Liver (tissue), 9 donors: Measurements from ENCODE around the gene HOXB4. TPM values are rescaled to one million over a fixed set of nuclear protein-coding genes. Genes with fewer than 3 reads are reported as not detected.

ENCODE experiments used
- DNase-seq: peaks from one replicate; pipeline ENCODE4 v3.0.0-alpha.2; 2017; ENCODE audit warnings: low spot score
- H3K27ac ChIP-seq, 2 donors: one replicate each; pipeline ENCODE4 v1.7.0; 2013; ENCODE audit warnings: inconsistent platforms in 2 of 2, low read length in 2 of 2, control low read depth in 1 of 2, low read depth in 1 of 2, mild to moderate bottlenecking in 1 of 2
- H3K27me3 ChIP-seq, 4 donors: one replicate each; pipeline versions ENCODE4 v1.6.1 to v1.7.0; 2013; ENCODE audit warnings: low read length in 3 of 4, inconsistent platforms in 1 of 4, mild to moderate bottlenecking in 1 of 4, moderate library complexity in 1 of 4; ENCODE audit not compliant: control insufficient read depth in 4 of 4, insufficient read depth in 4 of 4
- H3K36me3 ChIP-seq, 4 donors: one replicate each; pipeline versions ENCODE4 v1.6.1 to v1.7.0; 2013; ENCODE audit warnings: low read length in 3 of 4, mild to moderate bottlenecking in 3 of 4, low read depth in 1 of 4, moderate library complexity in 1 of 4; ENCODE audit not compliant: control insufficient read depth in 4 of 4, insufficient read depth in 3 of 4
- H3K4me1 ChIP-seq, 4 donors: one replicate each; pipeline versions ENCODE4 v1.6.1 to v1.7.0; 2013; ENCODE audit warnings: low read length in 3 of 4, mild to moderate bottlenecking in 3 of 4, moderate library complexity in 1 of 4; ENCODE audit not compliant: control insufficient read depth in 4 of 4, insufficient read depth in 4 of 4
- H3K4me3 ChIP-seq, 3 donors: one replicate each; pipeline versions ENCODE4 v1.6.1 to v1.7.0; 2013; ENCODE audit warnings: low read length in 3 of 3, control low read depth in 1 of 3, low read depth in 1 of 3, mild to moderate bottlenecking in 1 of 3
- H3K9ac ChIP-seq, 2 donors: one replicate each; pipeline ENCODE4 v1.7.0; 2013; ENCODE audit warnings: low read length in 2 of 2, mild to moderate bottlenecking in 2 of 2, moderate library complexity in 2 of 2, control low read depth in 1 of 2, low read depth in 1 of 2
- H3K9me3 ChIP-seq, 4 donors: one replicate each; pipeline versions ENCODE4 v1.6.1 to v1.7.0; 2013; ENCODE audit warnings: low read length in 3 of 4; ENCODE audit not compliant: control insufficient read depth in 4 of 4
- ATF3 ChIP-seq: IDR thresholded peaks from 2 replicates; pipeline ENCODE4 v1.6.1; 2016; ENCODE audit warnings: antibody characterized with exemption
- CTCF ChIP-seq: fragments of 150-350 bp; IDR thresholded peaks from 2 replicates; pipeline ENCODE4 v1.5.1; 2017; ENCODE audit warnings: improper control_type of control experiment, low read depth, low read length; ENCODE audit not compliant: missing input control
- EGR1 ChIP-seq, 2 donors: IDR thresholded peaks; 2 replicates each; pipeline ENCODE4 v1.6.1; 2016 to 2018; ENCODE audit warnings: antibody characterized with exemption in 2 of 2, low read depth in 2 of 2
- FOXA1 ChIP-seq: IDR thresholded peaks from 2 replicates; pipeline ENCODE4 v1.6.1; 2016; ENCODE audit warnings: antibody characterized with exemption
- FOXA2 ChIP-seq: IDR thresholded peaks from 2 replicates; pipeline ENCODE4 v1.6.1; 2016; ENCODE audit warnings: antibody characterized with exemption
- GABPA ChIP-seq, 2 donors: IDR thresholded peaks in 1 of 2; conservative IDR thresholded peaks in 1 of 2; 2 replicates each; pipeline ENCODE4 v1.6.1; 2016; ENCODE audit warnings: antibody characterized with exemption in 2 of 2, mild to moderate bottlenecking in 1 of 2, moderate library complexity in 1 of 2
- HNF4A ChIP-seq, 2 donors: conservative IDR thresholded peaks; 2 replicates each; pipeline ENCODE4 v1.6.1; 2016; ENCODE audit warnings: antibody characterized with exemption in 2 of 2, mild to moderate bottlenecking in 2 of 2
- HNF4G ChIP-seq: IDR thresholded peaks from 2 replicates; pipeline ENCODE4 v1.6.1; 2016; ENCODE audit warnings: antibody characterized with exemption
- JUND ChIP-seq, 2 donors: IDR thresholded peaks; 2 replicates each; pipeline ENCODE4 v1.6.1; 2016; ENCODE audit warnings: antibody characterized with exemption in 2 of 2
- MAX ChIP-seq: IDR thresholded peaks from 2 replicates; pipeline ENCODE4 v1.6.1; 2016; ENCODE audit warnings: antibody characterized with exemption
- NR2F2 ChIP-seq: IDR thresholded peaks from 2 replicates; pipeline ENCODE4 v1.6.1; 2016; ENCODE audit warnings: antibody characterized with exemption
- RAD21 ChIP-seq, 2 donors: IDR thresholded peaks; 2 replicates each; pipeline ENCODE4 v1.6.1; 2016; ENCODE audit warnings: antibody characterized with exemption in 2 of 2, mild to moderate bottlenecking in 2 of 2
- REST ChIP-seq: IDR thresholded peaks from 2 replicates; pipeline ENCODE4 v1.6.1; 2016; ENCODE audit warnings: antibody characterized with exemption, mild to moderate bottlenecking
- RXRA ChIP-seq, 2 donors: IDR thresholded peaks; 2 replicates each; pipeline ENCODE4 v1.6.1; 2017 to 2018; ENCODE audit warnings: antibody characterized with exemption in 2 of 2, mild to moderate bottlenecking in 1 of 2
- SP1 ChIP-seq: IDR thresholded peaks from 2 replicates; pipeline ENCODE4 v1.6.1; 2018; ENCODE audit warnings: antibody characterized with exemption, mild to moderate bottlenecking
- TAF1 ChIP-seq: conservative IDR thresholded peaks from 2 replicates; pipeline ENCODE4 v1.6.1; 2016; ENCODE audit warnings: antibody characterized with exemption, mild to moderate bottlenecking
- YY1 ChIP-seq: IDR thresholded peaks from 2 replicates; pipeline ENCODE4 v1.6.1; 2016; ENCODE audit warnings: antibody characterized with exemption, mild to moderate bottlenecking
- ZBTB33 ChIP-seq: IDR thresholded peaks from 2 replicates; pipeline ENCODE4 v1.6.1; 2016; ENCODE audit warnings: antibody characterized with exemption
- WGBS: extraction: QIAGEN DNeasy Blood & Tissue Kit; methylation state at CpG from one replicate; pipeline ENCODE4 v1.1.7; 2013; 5-methylcytosine and 5-hydroxymethylcytosine counted together
- polyA plus RNA-seq, 2 donors: library from polyadenylated mRNA; stranded (reverse) in 1 of 2; unstranded in 1 of 2; fragments of 200-250 nt in 1 of 2; fragments of >200 nt in 1 of 2; fragmentation: Nextera tagmentation in 1 of 2; extraction: Ambion mirVana in 1 of 2; gene quantifications; one replicate each; pipeline versions ENCODE4 v1.2.1 to v1.2.3, GENCODE V29; 2013 to 2015
- total RNA-seq, 2 donors: library from RNA; depleted of rRNA; stranded (reverse); fragments of >200 nt; gene quantifications; one replicate each; pipeline ENCODE4 v1.2.3, GENCODE V29; 2014
- donor health status: healthy.
- donor health status: healthy.
- donor health status: healthy.
- donor health status: healthy.
- donor health status: healthy.

The HOXB4 gene
- total and polyA plus RNA-seq, 4 donors: 0.19 to 0.75 (median 0.50) TPM

GRCh38 chr17:48601207-48601538, 23.0 kb upstream of the HOXB4 start:
- Histone ChIP-seq H3K27ac (no peak overlapping the region), H3K27me3 (peaks cover 0 to 46% (median 16%) of the 10 kb centered on the region in 4 donors), H3K9ac (no peak overlapping the region), H3K36me3 (no peaks in the 10 kb centered on the region), H3K4me3 (no peak overlapping the region), H3K4me1 (peaks cover 0 to 22% (median 4%) of the 10 kb centered on the region in 4 donors), H3K9me3 (no peaks in the 10 kb centered on the region)
- DNase-seq: no peak
- TF ChIP-seq TAF1: no peak
- WGBS: 30% methylated on average over 4 of the region's 4 CpGs

GRCh38 chr17:48600244-48601098, 22.3 kb upstream of the HOXB4 start:
- Histone ChIP-seq H3K9me3 (no peaks in the 10 kb centered on the region), H3K9ac (no peak overlapping the region), H3K4me3 (no peak overlapping the region), H3K27me3 (peaks cover 0 to 46% (median 13%) of the 10 kb centered on the region in 4 donors), H3K27ac (no peak overlapping the region), H3K36me3 (no peaks in the 10 kb centered on the region), H3K4me1 (peaks cover 0 to 22% (median 4%) of the 10 kb centered on the region in 4 donors)
- no peak for DNase-seq
- TF ChIP-seq RXRA (IDR thresholded peaks at IDR 0.05): no peak
- TF ChIP-seq FOXA1: no peak
- no peak for TF ChIP-seq NR2F2
- TF ChIP-seq ATF3: no peak
- TF ChIP-seq HNF4G: no peak
- 40% methylated on average over 17 of the region's 17 CpGs for WGBS

GRCh38 chr17:48599354-48599753, 21.2 kb upstream of the HOXB4 start:
- Histone ChIP-seq H3K36me3 (no peaks in the 10 kb centered on the region), H3K27me3 (peaks cover 1 to 44% (median 11%) of the 10 kb centered on the region in 4 donors), H3K4me3 (no peak overlapping the region), H3K4me1 (peaks cover 0 to 22% (median 4%) of the 10 kb centered on the region in 4 donors), H3K9me3 (no peaks in the 10 kb centered on the region), H3K27ac (no peak overlapping the region), H3K9ac (no peak overlapping the region)
- 50% methylated on average over 5 of the region's 5 CpGs for WGBS
- TF ChIP-seq EGR1 (IDR thresholded peaks at IDR 0.05; ENCODE audit: low read depth in 2 of 2): no peak
- TF ChIP-seq CTCF: no peak
- TF ChIP-seq TAF1: no peak
- TF ChIP-seq SP1: no peak
- no peak for TF ChIP-seq ZBTB33
- no peak for TF ChIP-seq HNF4A (conservative IDR thresholded peaks at IDR 0.05)
- TF ChIP-seq NR2F2: no peak
- TF ChIP-seq RAD21 (IDR thresholded peaks at IDR 0.05): no peak
- TF ChIP-seq JUND (IDR thresholded peaks at IDR 0.05): no peak
- TF ChIP-seq ATF3: no peak
- TF ChIP-seq MAX: no peak
- TF ChIP-seq REST: no peak
- TF ChIP-seq YY1: no peak
- TF ChIP-seq FOXA2: no peak
- no peak for TF ChIP-seq FOXA1
- TF ChIP-seq HNF4G: no peak
- no peak for TF ChIP-seq GABPA (IDR thresholded peaks at IDR 0.05 in 1 of 2, conservative IDR thresholded peaks at IDR 0.05 in 1 of 2)
- TF ChIP-seq RXRA (IDR thresholded peaks at IDR 0.05): no peak
- no peak for DNase-seq
